Measurements from ENCODE around the gene CCDC106. TPM values are rescaled to one million over a fixed set of nuclear protein-coding genes. Genes with fewer than 3 reads are reported as not detected.
A peak's percentile ranks its signal among the peaks of the same experiment; 100 is the strongest.

Gene CCDC106
- total RNA-seq, 1 donor from 2014 or later = 11.1 TPM

- no peak for DNase-seq
- peaks cover 19% of the 10 kb centered on the region for H3K4me1 ChIP-seq
- TF ChIP-seq, protein P1, sequence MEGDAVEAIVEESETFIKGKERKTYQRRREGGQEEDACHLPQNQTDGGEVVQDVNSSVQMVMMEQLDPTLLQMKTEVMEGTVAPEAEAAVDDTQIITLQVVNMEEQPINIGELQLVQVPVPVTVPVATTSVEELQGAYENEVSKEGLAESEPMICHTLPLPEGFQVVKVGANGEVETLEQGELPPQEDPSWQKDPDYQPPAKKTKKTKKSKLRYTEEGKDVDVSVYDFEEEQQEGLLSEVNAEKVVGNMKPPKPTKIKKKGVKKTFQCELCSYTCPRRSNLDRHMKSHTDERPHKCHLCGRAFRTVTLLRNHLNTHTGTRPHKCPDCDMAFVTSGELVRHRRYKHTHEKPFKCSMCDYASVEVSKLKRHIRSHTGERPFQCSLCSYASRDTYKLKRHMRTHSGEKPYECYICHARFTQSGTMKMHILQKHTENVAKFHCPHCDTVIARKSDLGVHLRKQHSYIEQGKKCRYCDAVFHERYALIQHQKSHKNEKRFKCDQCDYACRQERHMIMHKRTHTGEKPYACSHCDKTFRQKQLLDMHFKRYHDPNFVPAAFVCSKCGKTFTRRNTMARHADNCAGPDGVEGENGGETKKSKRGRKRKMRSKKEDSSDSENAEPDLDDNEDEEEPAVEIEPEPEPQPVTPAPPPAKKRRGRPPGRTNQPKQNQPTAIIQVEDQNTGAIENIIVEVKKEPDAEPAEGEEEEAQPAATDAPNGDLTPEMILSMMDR (IDR thresholded peaks at IDR 0.05) = no peak
These were observed 46.9 kb upstream of the CCDC106 start for GRCh38 chr19:55601084-55601483.

GRCh38 chr19:55602104-55603001 lies 45.7 kb upstream of the CCDC106 start:
- ATAC-seq = no peak
- H3K4me3 ChIP-seq = no peak overlapping the region
- H3K36me3 ChIP-seq = peaks cover 1% of the 10 kb centered on the region
- H3K27ac ChIP-seq = no peak overlapping the region
- TF ChIP-seq, protein P1 (IDR thresholded peaks at IDR 0.05) = no peak
- H3K4me1 ChIP-seq = peaks cover 29% of the 10 kb centered on the region
- peak; percentile 68 for DNase-seq
- intact Hi-C loops (cut with DNase I) = no loop called here
- no peaks in the 10 kb centered on the region for H3K27me3 ChIP-seq
- no peaks in the 10 kb centered on the region for H3K9me3 ChIP-seq

More at GRCh38 chr19:55601084-55601483, 46.9 kb upstream of the CCDC106 start:
- peaks cover 12% of the 10 kb centered on the region for H3K36me3 ChIP-seq
- H3K9me3 ChIP-seq = no peaks in the 10 kb centered on the region
- ATAC-seq = no peak
- H3K4me3 ChIP-seq = peak overlapping the region; percentile 92
- intact Hi-C loops (cut with DNase I) = no loop called here
- peak overlapping the region; percentile 96 for H3K27ac ChIP-seq
- H3K27me3 ChIP-seq = no peaks in the 10 kb centered on the region

DNA sequence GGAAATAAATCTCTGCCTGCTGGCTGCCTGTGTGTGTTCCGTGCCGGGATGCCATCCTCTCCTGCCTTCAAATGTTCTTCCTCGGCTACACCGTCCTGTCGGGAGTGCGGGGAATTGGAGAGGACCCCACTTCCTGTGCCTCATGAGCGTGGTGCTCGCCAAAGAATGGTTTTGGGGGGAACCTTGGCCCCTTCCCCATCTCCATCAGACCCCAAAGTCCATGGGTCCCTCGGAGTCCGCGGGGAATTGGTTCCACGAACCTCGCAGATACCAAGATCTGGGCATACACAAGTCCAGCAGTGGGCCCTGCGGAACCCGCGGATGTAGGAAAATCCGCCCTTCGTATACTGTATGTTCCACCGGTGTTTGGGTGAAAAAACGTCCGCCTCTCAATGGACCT lies 44.9 kb upstream of the CCDC106 start:
- intact Hi-C loops (cut with DNase I) = no loop called here
- no peaks in the 10 kb centered on the region for H3K36me3 ChIP-seq
- H3K4me3 ChIP-seq = no peak overlapping the region
- no peaks in the 10 kb centered on the region for H3K9me3 ChIP-seq
- no peaks in the 10 kb centered on the region for H3K27me3 ChIP-seq
- DNase-seq (no peak), ATAC-seq (no peak)
- peaks cover 34% of the 10 kb centered on the region for H3K4me1 ChIP-seq
- no peak overlapping the region for H3K27ac ChIP-seq
- TF ChIP-seq, protein P1 (IDR thresholded peaks at IDR 0.05) = no peak

GRCh38 chr19:55603581-55604292 lies 44.3 kb upstream of the CCDC106 start:
- H3K27ac ChIP-seq = peak overlapping the region; percentile 92
- H3K36me3 ChIP-seq = no peaks in the 10 kb centered on the region
- H3K9me3 ChIP-seq = no peaks in the 10 kb centered on the region
- DNase-seq = no peak
- ATAC-seq = no peak
- peak overlapping the region; percentile 66 for H3K4me3 ChIP-seq
- H3K27me3 ChIP-seq = no peaks in the 10 kb centered on the region
- TF ChIP-seq, protein P1 (IDR thresholded peaks at IDR 0.05) = no peak
- intact Hi-C loops (cut with DNase I) = no loop called here
- peaks cover 34% of the 10 kb centered on the region for H3K4me1 ChIP-seq

DNA sequence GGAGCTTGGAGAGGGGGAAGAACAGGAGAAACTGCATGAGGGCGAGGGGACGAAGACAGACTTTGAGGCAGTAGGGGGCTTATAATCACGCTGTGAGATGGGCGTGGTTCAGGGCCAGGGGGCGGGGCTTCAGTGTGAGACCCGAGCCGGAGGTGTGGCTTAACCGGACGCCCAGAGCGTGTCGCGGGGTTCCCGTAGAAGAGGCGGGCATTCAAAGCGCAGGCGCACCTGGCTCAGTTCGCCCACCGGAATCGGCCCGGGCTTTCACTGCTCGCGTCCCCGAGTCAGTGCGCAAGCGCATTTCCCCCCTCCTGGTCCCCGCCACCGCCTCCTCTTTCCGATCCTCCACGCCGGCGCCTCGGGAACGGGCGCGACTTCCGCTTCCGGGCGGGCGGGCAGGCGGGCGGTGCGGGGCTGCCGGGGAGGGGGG lies 42.8 kb upstream of the CCDC106 start:
- intact Hi-C loops (cut with DNase I) = no loop called here

More for the DNA sequence above, 42.8 kb upstream of the CCDC106 start:
- peaks cover 34% of the 10 kb centered on the region for H3K4me1 ChIP-seq
- H3K4me3 ChIP-seq = peak overlapping the region; percentile 66
- TF ChIP-seq, protein P1 (IDR thresholded peaks at IDR 0.05) = no peak
- no peaks in the 10 kb centered on the region for H3K27me3 ChIP-seq
- H3K36me3 ChIP-seq = peaks cover 13% of the 10 kb centered on the region
- peak overlapping the region; percentile 92 for H3K27ac ChIP-seq
- ATAC-seq (peak; percentile 86), DNase-seq (peak; percentile 99)
- H3K9me3 ChIP-seq = no peaks in the 10 kb centered on the region
